Measurements from ENCODE around the gene POLR2H.

- TF ChIP-seq, protein P1, sequence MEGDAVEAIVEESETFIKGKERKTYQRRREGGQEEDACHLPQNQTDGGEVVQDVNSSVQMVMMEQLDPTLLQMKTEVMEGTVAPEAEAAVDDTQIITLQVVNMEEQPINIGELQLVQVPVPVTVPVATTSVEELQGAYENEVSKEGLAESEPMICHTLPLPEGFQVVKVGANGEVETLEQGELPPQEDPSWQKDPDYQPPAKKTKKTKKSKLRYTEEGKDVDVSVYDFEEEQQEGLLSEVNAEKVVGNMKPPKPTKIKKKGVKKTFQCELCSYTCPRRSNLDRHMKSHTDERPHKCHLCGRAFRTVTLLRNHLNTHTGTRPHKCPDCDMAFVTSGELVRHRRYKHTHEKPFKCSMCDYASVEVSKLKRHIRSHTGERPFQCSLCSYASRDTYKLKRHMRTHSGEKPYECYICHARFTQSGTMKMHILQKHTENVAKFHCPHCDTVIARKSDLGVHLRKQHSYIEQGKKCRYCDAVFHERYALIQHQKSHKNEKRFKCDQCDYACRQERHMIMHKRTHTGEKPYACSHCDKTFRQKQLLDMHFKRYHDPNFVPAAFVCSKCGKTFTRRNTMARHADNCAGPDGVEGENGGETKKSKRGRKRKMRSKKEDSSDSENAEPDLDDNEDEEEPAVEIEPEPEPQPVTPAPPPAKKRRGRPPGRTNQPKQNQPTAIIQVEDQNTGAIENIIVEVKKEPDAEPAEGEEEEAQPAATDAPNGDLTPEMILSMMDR (IDR thresholded peaks at IDR 0.05) = no peak
- no peak for TF ChIP-seq EP300 (IDR thresholded peaks at IDR 0.05)
- no peak for TF ChIP-seq POLR2A (IDR thresholded peaks at IDR 0.05)
- TF ChIP-seq POLR2AphosphoS5 (IDR thresholded peaks at IDR 0.05) = no peak
These were observed 22.5 kb upstream of the POLR2H start for GRCh38 chr3:184339001-184339400.
